Posterior cingulate gyrus (tissue), 11 donors: ENCODE data around the gene RGS3.

Source experiments
- DNase-seq, 10 donors: peaks; one replicate each; pipeline versions ENCODE4 v3.0.0 to v3.0.0-alpha.2; 2020 to 2021; ENCODE audit warnings: mixed read lengths in 3 of 10
- intact Hi-C: fragments of 100-400 bp; cut with DNase I; formaldehyde crosslinking; loops from one replicate; pipeline ENCODE4 v1.15.1; 2023

RGS3 gene

GRCh38 chr9:113591899-113592625 is 128.5 kb downstream of the RGS3 start:
- peak in 3 of 10 donors; percentile 14 to 55 (median 28) for DNase-seq
- intact Hi-C loops: loop anchor here (1.0 to 2.0 kb wide), 2 partner anchors 63 to 145 kb away; no protein-coding TSS in a partner anchor

GRCh38 chr9:113592876-113593575 is 129.5 kb downstream of the RGS3 start:
- DNase-seq: peak in 1 of 10 donors; percentile 38
- intact Hi-C loops: no loop called here

GRCh38 chr9:113593682-113594281 is 130.3 kb downstream of the RGS3 start:
- intact Hi-C loops: no loop called here
- peak; percentile 69 to 97 (median 83) for DNase-seq

GRCh38 chr9:113594484-113595299 is 131.2 kb downstream of the RGS3 start:
- peak in 3 of 10 donors; percentile 68 to 81 (median 69) for DNase-seq
- intact Hi-C loops: no loop called here

GRCh38 chr9:113596616-113597320 is 133.2 kb downstream of the RGS3 start:
- intact Hi-C loops: no loop called here
- DNase-seq: peak in 3 of 10 donors; percentile 32 to 67 (median 61)

- peak in 3 of 10 donors; percentile 50 to 74 (median 55) for DNase-seq
- intact Hi-C loops: no loop called here
Measured at GRCh38 chr9:113597390-113598241, 134.1 kb downstream of the RGS3 start.

GRCh38 chr9:113598451-113598850 is 134.9 kb downstream of the RGS3 start:
- peak in 3 of 10 donors; percentile 46 to 66 (median 50) for DNase-seq
- intact Hi-C loops: no loop called here

- intact Hi-C loops: no loop called here
- peak in 3 of 10 donors; percentile 16 to 43 (median 35) for DNase-seq
Measured at GRCh38 chr9:113598883-113599282, 135.4 kb downstream of the RGS3 start.

- intact Hi-C loops: no loop called here
- DNase-seq: peak in 3 of 10 donors; percentile 28 to 74 (median 56)
Measured at GRCh38 chr9:113599646-113600022, 136.1 kb downstream of the RGS3 start.

- DNase-seq: peak in 3 of 10 donors; percentile 42 to 72 (median 69)
- intact Hi-C loops: no loop called here
Measured at GRCh38 chr9:113600023-113600823, 136.7 kb downstream of the RGS3 start.

GRCh38 chr9:113600871-113601614 is 137.5 kb downstream of the RGS3 start:
- peak in 3 of 10 donors; percentile 20 to 75 (median 43) for DNase-seq

GRCh38 chr9:113601656-113602055 is 138.1 kb downstream of the RGS3 start:
- intact Hi-C loops: no loop called here

More at GRCh38 chr9:113600871-113601614, 137.5 kb downstream of the RGS3 start:
- intact Hi-C loops: no loop called here

GRCh38 chr9:113602126-113603047 is 138.9 kb downstream of the RGS3 start:
- intact Hi-C loops: no loop called here
- peak in 3 of 10 donors; percentile 63 to 78 (median 69) for DNase-seq

More at GRCh38 chr9:113601656-113602055, 138.1 kb downstream of the RGS3 start:
- peak in 1 of 10 donors; percentile 18 for DNase-seq

GRCh38 chr9:113603048-113603375 is 139.5 kb downstream of the RGS3 start:
- peak in 1 of 10 donors; percentile 2 for DNase-seq
- intact Hi-C loops: no loop called here

- peak in 2 of 10 donors; percentile 3 for DNase-seq
- intact Hi-C loops: no loop called here
Measured at GRCh38 chr9:113603773-113604172, 140.2 kb downstream of the RGS3 start.

- DNase-seq: peak in 2 of 10 donors; percentile 6 to 8
- intact Hi-C loops: no loop called here
Measured at GRCh38 chr9:113604393-113604792, 140.9 kb downstream of the RGS3 start.
